Smooth muscle cell of the brain vasculature (primary cell): ENCODE data around the gene CDKN1C.

ENCODE experiments used
- DNase-seq: peaks from one replicate; pipeline ENCODE4 v3.0.0-alpha.2; 2012; ENCODE audit warnings: low read depth, low spot score

Gene CDKN1C

DNA sequence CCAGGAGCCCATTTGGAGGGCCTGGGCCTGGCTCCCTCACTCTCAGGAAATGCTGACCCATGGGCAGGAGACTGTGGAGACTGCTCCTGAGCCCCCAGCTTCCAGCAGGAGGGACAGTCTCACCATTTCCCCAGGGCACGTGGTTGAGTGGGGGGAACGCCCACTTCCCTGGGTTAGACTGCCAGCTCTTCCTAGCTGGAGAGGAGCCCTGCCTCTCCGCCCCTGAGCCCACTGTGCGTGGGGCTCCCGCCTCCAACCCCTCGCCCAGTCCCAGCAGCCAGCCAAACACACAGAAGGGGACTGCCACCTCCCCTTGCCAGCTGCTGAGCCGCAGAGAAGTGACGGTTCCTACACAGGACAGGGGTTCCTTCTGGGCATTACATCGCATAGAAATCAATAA lies 37.1 kb downstream of the CDKN1C start:
- DNase-seq, result no peak

DNA sequence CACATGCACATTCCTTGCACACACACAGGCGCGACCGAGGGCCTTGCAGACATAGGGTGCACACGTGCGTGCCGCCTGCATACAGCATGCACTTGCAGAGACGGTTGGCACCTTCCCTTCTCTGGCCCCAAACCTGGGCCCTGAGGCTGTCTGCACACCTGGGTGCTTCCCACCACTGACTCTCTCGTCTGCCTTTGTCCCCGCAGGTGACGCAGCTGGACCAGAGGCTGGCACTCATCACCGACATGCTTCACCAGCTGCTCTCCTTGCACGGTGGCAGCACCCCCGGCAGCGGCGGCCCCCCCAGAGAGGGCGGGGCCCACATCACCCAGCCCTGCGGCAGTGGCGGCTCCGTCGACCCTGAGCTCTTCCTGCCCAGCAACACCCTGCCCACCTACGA lies 38.0 kb downstream of the CDKN1C start:
- no peak for DNase-seq

DNA sequence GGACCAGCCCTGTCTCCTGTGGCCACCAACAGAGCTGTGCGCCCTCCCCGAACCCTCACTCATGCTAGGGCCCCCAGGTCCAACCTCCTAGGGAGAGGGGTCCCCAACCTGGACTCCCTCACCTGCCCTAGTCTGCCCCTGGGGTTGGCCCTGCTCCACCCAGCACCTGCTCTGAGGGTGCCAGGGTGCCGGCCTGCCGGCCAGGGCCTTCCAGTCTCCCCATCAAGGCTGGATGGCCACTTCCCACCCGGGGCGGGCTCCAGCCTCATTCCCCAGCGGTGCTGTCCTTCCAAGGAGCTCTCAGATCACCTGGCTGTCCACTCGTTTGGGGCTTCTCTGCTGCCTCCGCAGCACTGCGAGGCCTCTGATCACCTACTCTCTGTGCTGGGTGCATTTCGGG lies 39.1 kb downstream of the CDKN1C start:
- DNase-seq, result no peak

DNA sequence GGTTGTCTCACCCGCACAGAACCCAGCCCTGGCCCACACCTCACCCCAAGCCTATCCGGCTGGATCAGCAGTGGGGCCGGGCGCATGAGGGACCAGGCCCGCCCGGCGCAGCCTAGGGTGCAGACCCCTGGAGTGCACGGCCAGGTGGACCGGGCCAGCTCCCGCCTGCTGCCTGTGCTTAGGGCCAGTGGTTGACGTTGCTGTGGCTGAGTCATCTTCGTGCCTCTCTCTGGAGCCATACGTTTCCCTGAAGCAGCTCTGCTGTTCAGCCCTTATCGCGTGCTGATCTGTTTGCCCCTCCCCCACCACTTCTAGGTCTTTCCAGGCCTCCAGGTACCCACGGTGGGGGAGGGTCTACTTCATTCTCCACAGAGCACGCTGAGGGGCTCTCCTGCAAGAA lies 39.5 kb downstream of the CDKN1C start:
- no peak for DNase-seq

DNA sequence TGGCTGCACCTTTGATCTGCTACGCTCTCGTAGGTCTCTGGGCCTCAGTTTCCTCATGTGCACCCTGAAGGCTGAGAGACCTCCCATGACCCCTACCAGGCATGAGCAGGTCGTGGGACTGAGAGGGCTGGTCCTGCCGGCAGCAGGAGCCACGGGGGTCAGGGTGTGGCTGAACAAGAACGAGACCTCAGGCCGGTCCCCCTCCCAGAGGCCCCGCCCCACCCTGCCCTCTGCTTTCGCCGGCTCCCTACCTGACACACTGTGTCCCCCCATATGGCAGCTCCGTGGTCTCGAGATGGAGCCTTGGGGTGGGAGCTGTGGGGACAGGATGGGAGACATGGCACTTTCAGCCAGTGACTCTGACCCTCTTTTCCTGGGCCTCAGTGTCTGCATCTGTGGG lies 40.6 kb downstream of the CDKN1C start:
- DNase-seq, result no peak

DNA sequence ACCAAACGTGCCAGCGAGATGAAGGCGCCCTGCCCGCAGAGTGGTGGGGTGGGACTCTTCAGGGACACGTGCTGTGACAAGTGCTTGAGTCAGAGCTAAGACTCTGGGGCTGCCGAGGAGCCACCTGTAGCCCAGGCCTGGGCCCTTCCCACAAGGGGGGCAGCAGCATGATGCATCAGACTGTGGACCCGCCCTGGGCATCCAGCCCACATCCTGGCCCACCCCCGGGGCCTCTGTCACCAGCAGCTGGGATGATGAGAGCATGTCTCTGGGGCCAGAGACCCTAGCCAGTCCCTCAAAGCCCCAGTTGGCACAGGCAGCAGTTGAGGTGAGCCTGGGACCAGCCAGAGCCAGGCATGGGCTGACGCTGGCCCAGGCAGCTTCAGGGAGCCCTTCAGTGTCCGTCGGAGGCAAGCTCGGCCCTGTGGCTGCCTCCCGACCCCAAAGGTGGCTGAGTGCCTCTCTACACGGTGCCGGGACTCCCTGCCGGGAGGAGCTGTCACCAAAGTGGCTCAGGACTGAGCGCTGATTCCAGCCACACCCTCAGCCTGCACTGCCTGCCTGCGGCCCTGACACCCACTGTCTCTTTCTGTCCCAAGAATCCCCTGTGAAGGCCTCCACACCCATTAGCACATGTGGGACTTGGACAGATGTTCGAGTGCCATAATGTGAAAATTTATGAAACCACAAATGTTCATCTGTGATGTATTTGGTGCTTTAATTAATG lies 41.3 kb downstream of the CDKN1C start:
- DNase-seq, result no peak

DNA sequence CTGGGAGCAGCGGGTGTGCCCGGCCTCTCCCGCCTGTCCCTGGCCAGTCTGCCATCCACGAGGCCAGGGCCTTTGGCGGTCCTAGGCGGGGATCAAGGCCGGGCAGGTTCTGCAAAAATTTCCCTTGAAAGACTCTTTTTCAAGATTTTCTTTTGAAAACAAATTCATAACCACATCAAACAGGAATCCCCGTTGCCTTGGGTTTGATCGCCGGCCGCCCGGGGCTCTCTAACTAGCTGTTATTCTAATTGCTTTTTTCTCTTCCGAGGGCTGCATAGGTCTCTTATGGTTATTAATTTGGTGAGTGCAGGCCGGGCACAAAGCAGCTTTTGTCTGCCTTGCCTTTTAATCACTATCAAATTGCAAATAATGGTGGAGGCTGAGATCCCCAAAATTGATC lies 42.0 kb downstream of the CDKN1C start:
- no peak for DNase-seq

DNA sequence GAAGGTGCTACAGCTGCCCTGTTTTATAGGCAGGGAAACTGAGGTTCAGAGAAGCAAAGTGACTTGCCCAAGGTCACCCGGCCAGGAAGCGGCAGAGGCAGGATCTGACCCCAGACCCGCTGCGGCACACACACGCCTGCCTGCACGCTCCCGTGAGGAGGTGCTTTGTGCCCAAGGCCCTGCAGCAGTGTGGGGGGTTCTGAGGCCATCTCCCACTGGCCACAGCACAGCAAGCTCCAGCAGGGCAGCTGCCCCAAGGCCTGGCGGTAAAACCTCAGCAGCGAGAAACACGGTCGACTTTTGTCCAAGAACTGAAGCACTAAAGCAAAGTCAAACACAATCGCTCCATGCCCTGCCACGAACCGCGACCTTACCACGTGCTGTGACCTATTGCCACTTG lies 42.7 kb downstream of the CDKN1C start:
- no peak for DNase-seq

DNA sequence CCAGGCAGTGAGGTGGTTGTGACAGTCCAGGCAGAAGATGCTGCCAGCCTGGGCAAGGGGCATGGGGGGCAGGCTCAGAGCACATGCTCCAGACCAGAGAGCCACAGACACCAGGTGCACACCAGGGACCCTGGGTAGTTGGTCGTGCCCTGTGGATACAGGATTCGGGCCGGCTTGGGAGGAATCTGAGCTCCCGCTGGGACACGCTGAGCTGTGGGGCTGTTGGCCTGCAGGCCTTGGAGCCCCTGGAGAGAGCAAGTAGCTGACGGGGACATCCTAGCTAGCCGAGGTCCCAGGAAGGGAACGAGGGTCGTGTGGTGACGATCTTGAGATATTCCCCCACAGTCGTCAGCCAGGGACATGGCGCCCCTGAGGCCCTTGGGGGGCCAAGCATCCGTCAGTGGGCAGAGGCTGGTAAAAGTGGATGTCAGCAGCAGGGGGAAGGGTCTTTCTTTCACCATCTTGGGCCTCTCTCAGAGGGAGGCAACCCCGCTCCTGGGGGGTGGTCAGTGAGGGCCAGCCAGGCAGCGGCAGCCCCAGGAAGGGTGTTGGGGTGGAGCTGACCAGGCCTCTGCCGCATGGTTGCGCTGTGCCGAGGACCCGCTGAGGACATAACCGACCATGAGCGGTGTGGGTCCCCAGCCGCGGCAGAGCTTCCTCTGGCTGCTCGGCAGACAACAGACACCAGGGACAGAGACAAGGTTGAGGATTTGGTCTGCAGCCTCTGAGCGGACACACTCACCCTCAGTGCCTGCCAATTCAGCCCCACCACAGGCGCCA lies 44.0 kb downstream of the CDKN1C start:
- no peak for DNase-seq

DNA sequence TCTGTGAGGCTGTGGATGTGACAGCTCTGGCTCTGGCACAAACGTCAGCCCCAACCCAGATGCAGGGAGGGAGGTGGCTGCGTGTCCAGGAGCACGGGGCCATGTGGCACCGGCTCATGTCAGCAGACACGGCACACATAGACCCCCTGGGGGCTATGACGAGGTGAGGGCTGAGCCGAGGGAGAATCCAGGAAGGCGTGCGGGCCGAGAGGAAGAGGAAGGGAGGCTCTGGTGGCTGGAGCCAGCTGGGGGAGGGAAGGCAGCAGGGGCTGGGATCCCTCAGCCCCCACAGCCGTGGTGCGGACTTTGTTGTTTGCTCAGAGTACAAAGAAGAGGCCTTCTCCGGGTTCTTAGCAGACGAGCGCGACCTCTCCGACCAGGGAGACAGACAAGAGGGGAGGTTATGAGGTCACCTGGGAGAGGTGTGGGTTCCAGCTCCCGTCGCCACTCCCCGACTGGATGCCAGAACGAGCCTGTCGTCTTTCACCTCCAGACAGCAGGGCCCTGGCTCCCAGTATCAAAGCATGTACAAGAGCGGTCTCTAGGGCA lies 46.1 kb downstream of the CDKN1C start:
- DNase-seq, result no peak

DNA sequence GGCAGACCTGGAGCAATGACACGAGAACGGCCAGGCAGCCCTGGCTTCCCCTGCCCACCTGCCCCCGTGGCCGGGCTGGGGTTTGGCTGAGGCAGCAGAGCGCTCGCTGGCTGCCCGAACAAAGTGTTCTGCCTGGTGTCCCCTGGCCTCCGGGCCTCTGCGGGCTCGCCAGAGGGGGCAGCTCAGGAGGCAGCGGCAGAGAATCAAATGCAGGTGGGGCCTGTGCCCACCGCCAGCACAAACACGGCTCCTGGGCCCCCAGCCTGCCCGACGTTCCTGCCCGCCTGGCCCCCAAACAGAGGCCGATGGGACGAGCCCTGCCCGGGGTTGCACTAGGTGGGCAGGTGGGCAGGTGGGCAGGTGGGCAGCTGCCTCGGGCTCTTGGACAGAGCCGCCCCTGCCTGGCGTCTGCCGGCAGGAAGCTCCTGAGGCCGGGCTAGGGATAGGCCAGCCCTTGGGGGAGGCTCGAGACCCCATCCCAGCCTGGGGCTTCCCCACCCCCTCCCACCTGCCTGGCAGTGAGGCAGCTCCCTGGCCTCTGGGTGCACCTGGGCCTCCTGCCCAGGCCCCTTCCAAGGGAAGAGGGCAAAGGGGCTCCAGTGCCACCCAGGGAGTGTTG lies 46.8 kb downstream of the CDKN1C start:
- no peak for DNase-seq

DNA sequence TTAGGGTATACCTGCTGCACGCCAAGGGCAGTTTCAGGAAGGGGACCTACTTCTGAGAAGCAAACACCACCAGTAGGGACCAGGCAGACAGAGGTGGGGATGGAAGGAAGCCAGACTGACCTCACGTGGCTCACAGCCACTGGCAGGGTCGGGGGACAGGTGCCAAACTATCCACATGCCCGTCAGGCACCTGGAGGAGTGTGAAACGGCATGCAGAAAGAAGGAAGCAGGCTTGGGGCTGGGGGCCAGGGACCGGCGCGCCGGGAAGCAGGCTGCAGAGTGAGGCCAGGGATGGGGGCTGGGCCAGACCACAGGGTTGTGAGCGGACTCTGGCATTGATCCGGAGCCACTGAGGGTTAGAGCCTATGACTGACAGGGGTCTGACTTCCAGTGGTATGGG lies 47.5 kb downstream of the CDKN1C start:
- DNase-seq, result no peak

DNA sequence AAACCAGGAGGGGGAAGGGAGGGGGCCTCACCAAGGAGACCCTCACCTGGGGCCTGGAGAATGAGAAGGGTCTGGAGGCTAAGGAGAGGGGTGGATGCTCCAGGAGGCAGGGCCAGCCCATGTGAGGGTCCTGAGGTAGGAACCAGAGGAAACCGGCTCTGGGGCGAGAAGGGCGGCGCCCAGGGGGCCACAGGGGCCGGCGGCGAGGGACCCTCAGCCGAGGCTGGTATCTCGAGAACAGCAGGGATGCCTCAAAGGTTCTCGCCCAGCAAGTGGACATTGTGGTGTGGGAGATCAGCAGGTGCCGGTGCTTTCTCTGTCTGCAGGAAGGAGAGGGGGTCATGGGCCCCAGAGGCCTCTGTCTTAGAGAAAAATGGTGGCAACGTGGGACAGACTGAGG lies 47.9 kb downstream of the CDKN1C start:
- no peak for DNase-seq

DNA sequence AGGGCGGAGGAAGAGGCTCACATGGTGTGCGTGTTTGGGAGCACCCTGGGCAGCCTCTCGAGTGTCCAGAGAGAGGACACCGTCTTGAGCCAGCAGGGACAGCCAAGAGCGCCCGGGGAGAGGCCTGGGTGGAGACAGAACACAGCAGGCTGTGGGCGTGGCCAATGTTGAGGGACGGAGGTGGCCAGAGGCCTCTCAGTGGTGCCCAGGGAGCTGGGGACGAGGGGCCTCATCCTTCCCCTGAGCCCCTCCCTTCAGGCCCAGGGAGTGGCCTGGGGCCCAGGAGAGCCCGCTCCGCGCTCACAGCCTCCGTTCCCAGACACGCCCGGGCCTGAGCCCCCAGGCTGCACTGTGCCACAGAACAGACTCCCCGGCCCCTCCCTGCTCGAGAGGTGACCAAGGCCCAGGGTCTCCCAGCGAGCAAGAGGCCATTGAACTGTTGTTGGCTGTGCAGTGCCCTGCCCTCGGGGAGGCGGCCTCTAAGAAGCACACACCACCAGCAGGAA lies 48.4 kb downstream of the CDKN1C start:
- no peak for DNase-seq

DNA sequence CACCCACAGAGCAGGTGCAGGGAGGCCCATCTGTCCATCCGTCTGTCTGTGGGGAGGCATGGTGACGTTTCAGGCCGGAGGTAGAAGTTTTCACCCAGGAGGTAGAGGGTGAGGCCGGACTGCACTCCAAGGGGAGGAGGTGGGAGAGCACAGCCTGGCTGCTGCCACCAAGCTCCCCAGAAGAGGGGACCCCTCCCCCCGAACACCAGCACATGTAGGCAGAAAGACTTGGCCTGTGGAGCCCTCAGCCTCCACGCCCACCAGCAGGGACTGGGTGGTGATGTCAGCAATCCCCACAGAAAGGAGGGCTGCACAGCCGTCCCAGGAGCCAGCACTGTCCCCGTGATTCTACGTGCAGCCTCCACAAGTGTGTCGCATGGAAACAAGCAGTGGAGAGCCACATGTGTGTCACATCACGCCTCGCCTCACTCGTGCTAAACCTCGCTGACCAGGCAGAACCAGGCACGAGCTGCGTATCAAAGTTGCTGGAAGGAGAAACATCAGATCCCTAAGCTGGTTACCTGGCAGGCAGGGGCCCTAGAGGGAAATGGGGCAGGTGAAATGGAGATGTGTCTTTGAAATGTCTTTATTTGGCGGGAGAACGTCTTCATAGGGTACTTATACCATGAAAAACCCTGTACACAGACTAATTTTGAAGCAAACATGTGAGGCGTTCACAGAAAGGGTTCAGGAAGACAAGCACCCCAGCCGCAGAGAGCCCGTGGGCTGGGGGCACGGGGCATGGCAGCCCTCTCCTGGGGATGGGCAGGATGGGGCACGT lies 49.1 kb downstream of the CDKN1C start:
- no peak for DNase-seq

DNA sequence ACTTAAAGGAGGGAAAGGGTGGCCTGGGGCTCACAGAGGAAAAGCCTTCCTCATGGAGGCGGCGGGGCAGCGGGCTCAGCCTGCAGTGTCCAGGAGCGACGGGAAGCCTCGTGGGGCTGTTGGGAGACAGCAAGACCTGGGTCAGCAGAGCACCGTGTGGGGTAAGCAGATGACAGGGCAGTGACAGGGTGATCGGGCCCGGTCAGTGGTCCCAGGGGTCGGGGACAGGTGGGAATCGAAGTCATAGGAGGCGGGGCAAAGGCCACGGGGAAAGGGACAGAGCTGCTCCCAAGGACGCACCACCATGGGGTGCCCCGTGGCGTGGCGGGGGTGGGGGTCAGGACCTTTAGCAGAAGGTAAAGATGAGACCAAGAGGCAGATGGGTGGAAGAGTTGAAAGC lies 49.8 kb downstream of the CDKN1C start:
- DNase-seq, result no peak

DNA sequence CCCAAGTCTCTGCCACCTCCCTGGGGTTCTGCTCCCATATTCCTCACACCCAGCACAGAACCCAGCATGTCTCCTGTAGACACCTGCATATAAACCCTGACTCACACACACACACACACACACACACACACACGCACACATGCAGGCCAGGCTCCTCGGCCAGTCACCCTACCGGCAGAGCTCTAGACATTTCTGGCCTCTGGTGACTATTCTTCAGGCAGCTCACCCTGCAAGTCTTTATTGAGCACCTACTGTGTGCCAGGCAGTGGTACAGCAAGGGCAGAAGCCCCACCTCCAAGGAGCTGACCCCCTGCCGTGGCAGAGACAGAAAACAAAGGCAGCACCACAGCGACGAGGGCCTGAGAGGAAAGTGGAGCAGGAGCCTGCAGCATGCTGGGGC lies 50.3 kb downstream of the CDKN1C start:
- DNase-seq, result no peak

DNA sequence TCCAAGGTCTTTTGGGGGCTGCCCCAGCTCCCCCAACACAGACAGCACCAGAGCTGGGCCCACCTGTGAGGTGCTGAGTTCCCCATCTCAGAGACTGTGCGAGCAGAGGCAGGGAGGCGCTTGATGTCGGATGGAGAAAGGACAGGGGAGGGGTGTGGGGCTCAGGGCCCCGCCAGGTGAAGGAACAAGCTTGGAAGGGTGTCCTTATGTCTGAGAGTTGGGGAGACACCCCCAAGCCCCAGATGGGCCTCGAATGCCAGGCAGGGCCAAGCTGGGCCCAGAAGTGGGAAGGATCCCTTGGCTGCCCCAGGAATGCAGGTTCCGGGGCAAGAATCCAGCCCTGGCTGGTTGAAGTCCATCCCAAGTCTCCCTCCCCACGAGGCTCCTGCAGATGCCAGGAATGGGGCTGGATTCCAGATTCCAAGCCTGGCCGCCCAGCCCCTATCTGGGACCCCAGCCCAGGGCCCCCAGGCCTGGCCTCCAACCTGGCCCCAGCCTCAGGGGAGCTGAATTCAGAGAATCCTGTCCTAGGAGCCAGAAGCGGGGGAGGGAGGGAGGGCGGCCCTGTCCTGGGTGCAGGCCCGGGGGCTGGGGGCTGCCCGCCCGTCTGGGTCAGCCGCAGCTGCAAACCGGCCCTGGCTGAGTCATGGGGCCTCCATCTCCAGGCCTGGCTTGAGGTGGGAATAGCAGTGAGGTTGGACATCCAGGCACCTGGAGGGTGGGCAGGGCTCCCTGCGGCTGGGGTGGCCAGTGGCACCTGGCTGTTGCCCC lies 50.9 kb downstream of the CDKN1C start:
- DNase-seq, result no peak

DNA sequence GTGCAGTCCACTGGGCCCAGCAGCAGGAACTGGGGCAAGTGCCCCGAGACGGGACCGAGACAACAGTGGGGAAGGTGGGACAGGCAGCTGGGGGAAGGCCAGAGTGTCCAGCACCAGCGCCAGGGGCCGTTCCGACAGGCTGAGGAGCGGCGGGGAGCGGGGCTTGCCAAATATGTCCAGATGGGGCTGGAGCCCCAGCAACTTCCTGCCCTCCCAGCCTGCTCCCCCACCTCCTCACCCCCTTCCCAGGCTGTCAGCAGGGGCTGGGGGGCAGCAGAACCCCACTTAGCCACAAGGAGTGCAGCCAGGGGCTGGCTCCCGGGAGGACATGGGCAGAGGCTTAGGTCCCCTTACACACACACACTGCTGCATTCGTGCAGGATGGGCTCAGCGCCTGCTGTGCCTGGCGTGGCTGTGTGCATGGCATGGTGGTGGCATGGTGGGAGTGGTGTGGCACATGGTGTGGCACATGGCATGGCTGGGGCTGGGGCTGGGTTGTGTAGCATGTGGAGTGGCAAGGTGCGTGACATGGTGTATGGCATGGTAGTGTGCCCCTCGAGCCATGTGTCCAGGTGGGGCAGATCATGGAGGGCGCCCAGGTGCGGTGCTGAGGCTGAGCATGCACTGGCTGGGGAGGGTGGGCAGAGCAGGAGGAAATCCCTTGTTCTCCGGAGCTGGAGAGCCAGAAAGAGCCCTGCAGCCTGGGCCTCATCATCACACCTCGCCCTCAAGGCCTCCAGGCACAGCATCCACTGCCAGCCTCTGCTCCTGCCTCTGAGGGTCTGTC lies 51.7 kb downstream of the CDKN1C start:
- no peak for DNase-seq
